Activated naive CD4-positive, alpha-beta T cell treated with anti-CD3 and anti-CD28 coated beads, Interleukin-2, amount 50 U/mL, for 72 hours (primary cell): Measurements from ENCODE around the gene DLG1. TPM values are rescaled to one million over a fixed set of nuclear protein-coding genes. Genes with fewer than 3 reads are reported as not detected.

Experiments
- ATAC-seq, 2 donors: fragments of 150-1000 bp; cut with Tn5 transposase; 2 replicates each; pipeline ENCODE4 v1.10.0; 2021; ENCODE audit warnings: mild to moderate bottlenecking in 2 of 2, moderate library complexity in 2 of 2
- DNase-seq, 2 donors: peaks; one replicate each; pipeline ENCODE4 v3.0.0; 2021 to 2022; ENCODE audit warnings: low spot score in 2 of 2
- H3K27ac Mint-ChIP-seq, 2 donors: one replicate each; pipeline ENCODE4 v1.8.0; 2022; ENCODE audit warnings: mild to moderate bottlenecking in 2 of 2, mixed read lengths in 2 of 2
- H3K36me3 Mint-ChIP-seq, 2 donors: one replicate each; pipeline ENCODE4 v1.8.0; 2022; ENCODE audit warnings: mixed read lengths in 2 of 2
- H3K9me3 Mint-ChIP-seq, 2 donors: one replicate each; pipeline ENCODE4 v1.8.0; 2022; ENCODE audit warnings: mixed read lengths in 2 of 2
- total RNA-seq, 2 donors: library from RNA; stranded (reverse); gene quantifications; one replicate each; pipeline ENCODE4 v1.2.3, GENCODE V29; 2022

The DLG1 gene
- total RNA-seq, 2 donors from 2014 or later, result 76.3 to 119 TPM

- DNase-seq (no peak), ATAC-seq (no peak)
- Mint-ChIP-seq H3K9me3 (peaks cover 14 to 20% of the 10 kb centered on the region in 2 donors), H3K36me3 (peaks cover 24 to 41% of the 10 kb centered on the region in 2 donors), H3K27ac (no peak overlapping the region)
Observed at GRCh38 chr3:197151580-197151979, 146.8 kb downstream of the DLG1 start.

GRCh38 chr3:197149528-197149927 lies 148.9 kb downstream of the DLG1 start:
- Mint-ChIP-seq H3K36me3 (peaks cover 5 to 28% of the 10 kb centered on the region in 2 donors), H3K27ac (no peak overlapping the region), H3K9me3 (peaks cover under 1 to 1% of the 10 kb centered on the region in 2 donors)
- DNase-seq (no peak), ATAC-seq (no peak)

- H3K9me3 Mint-ChIP-seq, result no peaks in the 10 kb centered on the region
- H3K27ac Mint-ChIP-seq, result peak overlapping the region in 1 of 2 donors; percentile 44
- no peak for DNase-seq
- peaks cover 0 to 29% of the 10 kb centered on the region in 2 donors for H3K36me3 Mint-ChIP-seq
- no peak for ATAC-seq
Observed at GRCh38 chr3:197144188-197144587, 154.2 kb downstream of the DLG1 start.

- Mint-ChIP-seq H3K36me3 (peaks cover 20 to 39% of the 10 kb centered on the region in 2 donors), H3K27ac (no peak overlapping the region), H3K9me3 (peaks cover 0 to 13% of the 10 kb centered on the region in 2 donors)
- DNase-seq (no peak), ATAC-seq (no peak)
Observed at GRCh38 chr3:197139586-197139985, 158.8 kb downstream of the DLG1 start.

GRCh38 chr3:197137751-197138150 lies 160.7 kb downstream of the DLG1 start:
- peaks cover 27 to 54% of the 10 kb centered on the region in 2 donors for H3K36me3 Mint-ChIP-seq

GRCh38 chr3:197136744-197137143 lies 161.7 kb downstream of the DLG1 start:
- Mint-ChIP-seq H3K36me3 (peaks cover 27 to 58% of the 10 kb centered on the region in 2 donors), H3K9me3 (peaks cover 0 to 19% of the 10 kb centered on the region in 2 donors), H3K27ac (no peak overlapping the region)
- DNase-seq (no peak), ATAC-seq (no peak)

More at GRCh38 chr3:197137751-197138150, 160.7 kb downstream of the DLG1 start:
- DNase-seq (no peak), ATAC-seq (no peak)
- Mint-ChIP-seq H3K9me3 (peaks cover 0 to 19% of the 10 kb centered on the region in 2 donors), H3K27ac (no peak overlapping the region)

GRCh38 chr3:197135212-197135611 lies 163.2 kb downstream of the DLG1 start:
- Mint-ChIP-seq H3K9me3 (peaks cover 0 to 19% of the 10 kb centered on the region in 2 donors), H3K36me3 (peaks cover 27 to 54% of the 10 kb centered on the region in 2 donors), H3K27ac (no peak overlapping the region)
- DNase-seq (no peak), ATAC-seq (no peak)

- ATAC-seq, result no peak
- peaks cover 0 to 19% of the 10 kb centered on the region in 2 donors for H3K9me3 Mint-ChIP-seq
- H3K27ac Mint-ChIP-seq, result no peak overlapping the region
Observed at GRCh38 chr3:197132916-197133530, 165.4 kb downstream of the DLG1 start.

GRCh38 chr3:197125636-197126035 lies 172.8 kb downstream of the DLG1 start:
- Mint-ChIP-seq H3K9me3 (no peaks in the 10 kb centered on the region), H3K36me3 (peaks cover 0 to 12% of the 10 kb centered on the region in 2 donors), H3K27ac (no peak overlapping the region)
- DNase-seq (no peak), ATAC-seq (peak; percentile 63 to 96)

More at GRCh38 chr3:197132916-197133530, 165.4 kb downstream of the DLG1 start:
- DNase-seq, result no peak
- H3K36me3 Mint-ChIP-seq, result peaks cover 27 to 49% of the 10 kb centered on the region in 2 donors

- Mint-ChIP-seq H3K27ac (no peak overlapping the region), H3K36me3 (peaks cover 0 to 12% of the 10 kb centered on the region in 2 donors), H3K9me3 (no peaks in the 10 kb centered on the region)
- DNase-seq, result no peak
- ATAC-seq, result no peak
Observed at GRCh38 chr3:197124713-197125112, 173.7 kb downstream of the DLG1 start.

- no peak for ATAC-seq
- Mint-ChIP-seq H3K9me3 (no peaks in the 10 kb centered on the region), H3K27ac (no peak overlapping the region), H3K36me3 (peaks cover 0 to 12% of the 10 kb centered on the region in 2 donors)
- no peak for DNase-seq
Observed at GRCh38 chr3:197122394-197122793, 176.0 kb downstream of the DLG1 start.

- peak; percentile 30 to 44 for ATAC-seq
- Mint-ChIP-seq H3K27ac (no peak overlapping the region), H3K36me3 (peaks cover 0 to 9% of the 10 kb centered on the region in 2 donors), H3K9me3 (no peaks in the 10 kb centered on the region)
- no peak for DNase-seq
Observed at GRCh38 chr3:197117114-197117513, 181.3 kb downstream of the DLG1 start.

GRCh38 chr3:197114007-197114406 lies 184.4 kb downstream of the DLG1 start:
- no peak overlapping the region for H3K27ac Mint-ChIP-seq
- no peak for ATAC-seq
- H3K36me3 Mint-ChIP-seq, result peaks cover 0 to 27% of the 10 kb centered on the region in 2 donors

GRCh38 chr3:197111685-197112084 lies 186.7 kb downstream of the DLG1 start:
- DNase-seq, result no peak
- H3K27ac Mint-ChIP-seq, result no peak overlapping the region
- peaks cover 0 to 27% of the 10 kb centered on the region in 2 donors for H3K36me3 Mint-ChIP-seq
- no peak for ATAC-seq
- no peaks in the 10 kb centered on the region for H3K9me3 Mint-ChIP-seq

More at GRCh38 chr3:197114007-197114406, 184.4 kb downstream of the DLG1 start:
- H3K9me3 Mint-ChIP-seq, result no peaks in the 10 kb centered on the region
- DNase-seq, result no peak

- H3K36me3 Mint-ChIP-seq, result peaks cover 0 to 17% of the 10 kb centered on the region in 2 donors
Observed at GRCh38 chr3:197105786-197106185, 192.6 kb downstream of the DLG1 start.

GRCh38 chr3:197104738-197105137 lies 193.7 kb downstream of the DLG1 start:
- H3K36me3 Mint-ChIP-seq, result peaks cover 0 to 7% of the 10 kb centered on the region in 2 donors
- no peaks in the 10 kb centered on the region for H3K9me3 Mint-ChIP-seq
- ATAC-seq (no peak), DNase-seq (no peak)
- no peak overlapping the region for H3K27ac Mint-ChIP-seq

More at GRCh38 chr3:197105786-197106185, 192.6 kb downstream of the DLG1 start:
- Mint-ChIP-seq H3K9me3 (no peaks in the 10 kb centered on the region), H3K27ac (no peak overlapping the region)
- no peak for ATAC-seq
- no peak for DNase-seq

- Mint-ChIP-seq H3K27ac (no peak overlapping the region), H3K9me3 (no peaks in the 10 kb centered on the region), H3K36me3 (no peaks in the 10 kb centered on the region)
- no peak for ATAC-seq
- no peak for DNase-seq
Observed at GRCh38 chr3:197103766-197104165, 194.6 kb downstream of the DLG1 start.

GRCh38 chr3:197093871-197094270 lies 204.5 kb downstream of the DLG1 start:
- Mint-ChIP-seq H3K9me3 (no peaks in the 10 kb centered on the region), H3K27ac (peak overlapping the region in 1 of 2 donors; percentile 72), H3K36me3 (peaks cover 7 to 13% of the 10 kb centered on the region in 2 donors)
- DNase-seq (no peak), ATAC-seq (no peak)
